GM18499 (cell line): ENCODE measurements around the gene MAP3K6.
"Not testable (repeated sequence)": the region's sequence is repeated elsewhere in the genome, so short reads cannot be mapped to it uniquely, and the experiment has no call there.

Experiments
- ATAC-seq: cut with Tn5 transposase; IDR thresholded peaks from one replicate; pipeline ENCODE4 v1.9.1; 2021; ENCODE audit warnings: moderate number of reproducible peaks; ENCODE audit not compliant: insufficient read depth, unreplicated experiment

The MAP3K6 gene, protein sequence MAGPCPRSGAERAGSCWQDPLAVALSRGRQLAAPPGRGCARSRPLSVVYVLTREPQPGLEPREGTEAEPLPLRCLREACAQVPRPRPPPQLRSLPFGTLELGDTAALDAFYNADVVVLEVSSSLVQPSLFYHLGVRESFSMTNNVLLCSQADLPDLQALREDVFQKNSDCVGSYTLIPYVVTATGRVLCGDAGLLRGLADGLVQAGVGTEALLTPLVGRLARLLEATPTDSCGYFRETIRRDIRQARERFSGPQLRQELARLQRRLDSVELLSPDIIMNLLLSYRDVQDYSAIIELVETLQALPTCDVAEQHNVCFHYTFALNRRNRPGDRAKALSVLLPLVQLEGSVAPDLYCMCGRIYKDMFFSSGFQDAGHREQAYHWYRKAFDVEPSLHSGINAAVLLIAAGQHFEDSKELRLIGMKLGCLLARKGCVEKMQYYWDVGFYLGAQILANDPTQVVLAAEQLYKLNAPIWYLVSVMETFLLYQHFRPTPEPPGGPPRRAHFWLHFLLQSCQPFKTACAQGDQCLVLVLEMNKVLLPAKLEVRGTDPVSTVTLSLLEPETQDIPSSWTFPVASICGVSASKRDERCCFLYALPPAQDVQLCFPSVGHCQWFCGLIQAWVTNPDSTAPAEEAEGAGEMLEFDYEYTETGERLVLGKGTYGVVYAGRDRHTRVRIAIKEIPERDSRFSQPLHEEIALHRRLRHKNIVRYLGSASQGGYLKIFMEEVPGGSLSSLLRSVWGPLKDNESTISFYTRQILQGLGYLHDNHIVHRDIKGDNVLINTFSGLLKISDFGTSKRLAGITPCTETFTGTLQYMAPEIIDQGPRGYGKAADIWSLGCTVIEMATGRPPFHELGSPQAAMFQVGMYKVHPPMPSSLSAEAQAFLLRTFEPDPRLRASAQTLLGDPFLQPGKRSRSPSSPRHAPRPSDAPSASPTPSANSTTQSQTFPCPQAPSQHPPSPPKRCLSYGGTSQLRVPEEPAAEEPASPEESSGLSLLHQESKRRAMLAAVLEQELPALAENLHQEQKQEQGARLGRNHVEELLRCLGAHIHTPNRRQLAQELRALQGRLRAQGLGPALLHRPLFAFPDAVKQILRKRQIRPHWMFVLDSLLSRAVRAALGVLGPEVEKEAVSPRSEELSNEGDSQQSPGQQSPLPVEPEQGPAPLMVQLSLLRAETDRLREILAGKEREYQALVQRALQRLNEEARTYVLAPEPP (N-terminal part only)

GRCh38 chr1:27366411-27367159, at the start of gene MAP3K6:
Gene MAP3K6, minus strand, starts transcription at chr1:27366961. Its CDS starts 364 bp downstream, at chr1:27366597.
- ATAC-seq: no peak

DNA sequence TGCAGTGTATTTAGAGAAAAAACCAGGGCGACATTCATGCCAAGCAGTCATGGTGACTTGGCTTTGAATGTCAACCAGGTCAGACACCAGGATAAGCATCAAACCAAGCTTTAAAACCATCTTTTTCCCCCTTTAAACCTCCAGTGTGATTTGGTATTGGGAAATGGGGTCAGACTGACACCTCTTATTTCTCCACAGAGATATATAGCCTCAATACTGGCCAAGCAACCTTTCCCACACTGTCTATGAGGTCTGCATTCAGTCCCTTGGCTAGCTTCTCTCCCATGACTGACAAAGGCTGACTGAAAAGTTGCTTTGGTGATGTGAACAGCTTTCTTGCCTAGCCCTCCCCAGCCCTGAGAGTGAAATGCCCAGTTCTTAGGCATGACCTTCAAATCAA, 47.3 kb upstream of the MAP3K6 start:
- ATAC-seq: no peak

- ATAC-seq: no peak
Observed at GRCh38 chr1:27413004-27413403, 46.2 kb upstream of the MAP3K6 start.

GRCh38 chr1:27412502-27412901, 45.7 kb upstream of the MAP3K6 start:
- ATAC-seq: no peak

GRCh38 chr1:27410709-27411108, 43.9 kb upstream of the MAP3K6 start:
- no peak for ATAC-seq

DNA sequence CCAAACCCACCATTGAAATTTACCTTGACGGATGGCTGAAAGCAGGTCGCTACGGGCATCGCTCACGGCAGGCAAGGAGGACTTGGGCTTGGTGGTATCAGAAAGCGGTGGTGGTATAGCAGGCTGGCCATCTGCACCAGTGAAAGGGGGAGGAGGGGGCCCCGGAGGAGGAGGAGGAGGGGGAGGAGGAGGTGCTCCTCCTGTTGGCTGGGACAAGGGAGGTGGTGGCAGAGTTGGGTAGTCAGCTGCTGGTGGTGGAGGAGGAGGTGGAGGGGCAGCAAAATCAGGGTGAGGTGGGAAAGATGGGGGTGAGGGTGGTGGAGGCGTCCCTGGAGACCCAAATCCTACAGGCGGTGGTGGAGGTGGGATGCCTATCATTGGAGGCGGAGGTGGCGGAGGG, 42.9 kb upstream of the MAP3K6 start:
- ATAC-seq: no peak

- ATAC-seq: no peak
Observed at GRCh38 chr1:27408151-27408550, 41.4 kb upstream of the MAP3K6 start.

DNA sequence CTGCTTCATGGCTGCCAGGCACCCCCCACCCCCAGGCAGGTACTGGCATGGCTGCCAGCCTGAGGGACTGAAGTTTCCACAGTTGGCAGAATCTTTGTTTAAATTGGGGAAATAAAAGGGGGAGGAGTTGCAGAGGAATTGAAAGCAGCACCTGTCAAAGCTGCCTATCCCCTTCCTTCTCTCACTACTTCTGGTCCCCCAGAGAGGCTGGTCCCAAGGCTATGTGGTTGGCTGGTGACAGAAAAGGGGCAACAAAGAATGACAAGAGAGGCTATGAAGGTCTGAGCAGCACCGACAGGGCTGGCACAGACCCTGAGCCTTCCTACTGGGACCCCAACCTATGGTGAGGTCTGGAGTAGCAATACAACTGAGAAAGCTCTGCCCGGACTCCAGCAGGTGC, 40.0 kb upstream of the MAP3K6 start:
- ATAC-seq: not testable (repeated sequence)

DNA sequence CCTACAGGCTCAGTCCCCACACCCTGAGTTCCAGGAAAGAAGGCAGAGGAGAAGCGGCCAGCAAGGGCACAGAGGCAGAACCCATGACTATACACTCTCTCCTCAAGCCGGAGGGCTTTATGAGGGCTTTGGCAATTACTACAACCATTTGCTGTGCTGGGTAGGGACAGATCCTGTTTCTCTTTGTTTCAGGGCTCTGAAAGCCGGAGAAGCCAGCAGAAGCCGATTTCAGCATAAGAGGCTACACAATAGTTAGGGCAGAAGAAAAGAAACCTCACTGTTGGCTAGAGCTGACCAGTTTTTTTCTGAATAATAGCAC, 39.6 kb upstream of the MAP3K6 start:
- ATAC-seq: no peak

GRCh38 chr1:27405598-27406361, 39.0 kb upstream of the MAP3K6 start:
- ATAC-seq: not testable (repeated sequence)

DNA sequence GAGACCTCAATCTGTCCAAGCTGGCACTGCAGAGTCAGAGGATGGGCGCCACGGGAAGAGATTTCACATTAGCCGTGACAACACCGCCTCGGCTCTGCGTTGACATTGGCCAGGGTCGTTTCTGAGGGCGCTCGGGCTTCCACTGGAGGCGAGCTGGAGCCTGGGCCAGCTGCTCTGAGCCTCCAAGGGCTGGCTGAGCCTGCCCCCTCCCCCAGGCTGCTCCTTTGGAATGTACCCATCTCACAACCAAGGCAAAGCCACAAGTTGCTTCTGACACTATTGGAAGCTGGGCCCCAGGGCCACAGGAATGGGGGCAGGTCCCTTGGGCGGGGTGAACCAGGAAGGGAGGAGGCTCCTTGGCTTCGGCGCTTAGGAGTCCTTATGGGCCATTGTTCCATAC, 38.3 kb upstream of the MAP3K6 start:
- ATAC-seq: no peak

GRCh38 chr1:27403931-27404330, 37.2 kb upstream of the MAP3K6 start:
- no peak for ATAC-seq

- no peak for ATAC-seq
Observed at GRCh38 chr1:27403065-27403726, 36.4 kb upstream of the MAP3K6 start.

- ATAC-seq: no peak
Observed at GRCh38 chr1:27402349-27402754, 35.6 kb upstream of the MAP3K6 start.

DNA sequence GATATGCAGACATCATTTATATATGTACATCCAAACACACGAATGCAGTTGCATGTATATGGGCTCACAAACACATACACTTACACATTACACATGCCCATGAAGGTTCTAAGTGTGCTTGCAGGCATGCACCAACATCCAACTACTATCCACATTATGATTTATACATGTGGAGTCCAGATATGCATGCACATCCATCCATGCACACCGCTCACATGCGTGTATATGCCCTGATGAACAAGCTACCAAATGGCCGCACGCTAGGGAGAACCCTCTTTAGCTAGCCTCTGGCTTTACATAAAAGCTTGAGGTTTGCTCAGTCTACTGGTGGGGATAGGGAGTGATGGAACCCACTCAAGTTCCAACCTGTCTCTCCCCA, 34.2 kb upstream of the MAP3K6 start:
- no peak for ATAC-seq

- ATAC-seq: no peak
Observed at GRCh38 chr1:27400082-27400962, 33.6 kb upstream of the MAP3K6 start.

- no peak for ATAC-seq
Observed at GRCh38 chr1:27399251-27400025, 32.7 kb upstream of the MAP3K6 start.
